GM19351 (cell line): ENCODE results near the gene RNF32.
A peak's percentile ranks its signal among the peaks of the same experiment; 100 is the strongest.
"Not testable (repeated sequence)": the region's sequence is repeated elsewhere in the genome, so short reads cannot be mapped to it uniquely, and the experiment has no call there.

Source experiments
- ATAC-seq: cut with Tn5 transposase; IDR thresholded peaks from one replicate; pipeline ENCODE4 v1.9.1; 2021; ENCODE audit warnings: mild to moderate bottlenecking, moderate library complexity; ENCODE audit not compliant: unreplicated experiment

RNF32 gene

DNA sequence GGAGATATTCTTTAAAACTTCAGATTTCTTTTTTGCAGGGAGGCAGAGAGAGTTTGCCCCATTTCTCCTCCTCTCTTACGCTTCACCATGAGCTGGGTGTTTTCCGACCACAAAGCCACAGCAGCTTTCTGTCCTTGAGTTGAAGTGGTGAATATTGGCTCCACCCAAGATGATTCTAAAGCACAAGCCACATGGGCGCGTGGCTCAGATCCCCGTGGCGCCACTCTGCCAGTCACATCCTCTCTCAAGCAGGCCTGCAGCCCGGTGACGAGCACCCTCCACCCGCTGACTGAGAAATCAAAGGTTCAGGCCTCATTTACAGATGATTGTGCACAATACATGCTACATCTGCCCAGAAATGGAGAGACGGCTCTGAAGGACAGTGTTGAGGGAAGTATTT is 27.6 kb upstream of the RNF32 start:
- peak; percentile 63 for ATAC-seq

DNA sequence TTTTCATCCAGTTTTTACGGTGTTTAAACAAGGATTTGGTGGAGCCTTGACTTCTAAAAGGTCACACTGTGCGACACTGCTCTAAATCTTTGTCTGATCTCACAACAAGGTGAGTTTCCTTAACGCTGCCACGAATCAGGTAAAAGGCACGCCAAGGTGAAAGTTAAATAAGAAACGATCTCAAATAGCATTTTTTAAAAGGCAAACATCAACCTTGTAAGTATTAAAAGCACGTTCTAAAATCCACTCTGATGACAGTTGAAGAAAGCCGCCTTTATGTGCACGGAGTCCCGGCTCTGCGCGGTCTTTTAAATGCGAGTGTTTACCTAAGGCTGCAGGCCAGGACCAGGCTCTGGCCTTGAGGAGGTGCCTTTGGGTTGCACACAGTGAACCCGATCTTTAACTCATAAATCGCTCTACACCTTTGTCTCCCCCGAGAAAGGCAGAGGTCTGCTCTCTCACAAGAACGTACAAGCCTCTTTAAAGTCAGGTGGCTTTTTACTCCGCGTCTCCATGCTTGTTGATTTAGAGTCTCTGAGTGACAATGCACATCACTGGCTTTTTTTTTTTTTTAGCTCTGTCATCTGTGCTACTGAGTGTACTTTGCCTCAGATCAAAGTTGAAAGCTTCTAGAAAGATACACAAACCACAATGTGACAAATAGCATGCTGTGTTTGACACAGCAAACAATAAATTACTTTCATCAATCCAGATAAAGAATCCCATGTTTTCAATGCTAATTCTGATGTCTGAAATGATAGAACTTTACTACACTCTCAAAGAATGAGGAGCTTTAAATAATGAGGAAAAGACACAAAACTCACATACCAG is 25.9 kb upstream of the RNF32 start:
- no peak for ATAC-seq

DNA sequence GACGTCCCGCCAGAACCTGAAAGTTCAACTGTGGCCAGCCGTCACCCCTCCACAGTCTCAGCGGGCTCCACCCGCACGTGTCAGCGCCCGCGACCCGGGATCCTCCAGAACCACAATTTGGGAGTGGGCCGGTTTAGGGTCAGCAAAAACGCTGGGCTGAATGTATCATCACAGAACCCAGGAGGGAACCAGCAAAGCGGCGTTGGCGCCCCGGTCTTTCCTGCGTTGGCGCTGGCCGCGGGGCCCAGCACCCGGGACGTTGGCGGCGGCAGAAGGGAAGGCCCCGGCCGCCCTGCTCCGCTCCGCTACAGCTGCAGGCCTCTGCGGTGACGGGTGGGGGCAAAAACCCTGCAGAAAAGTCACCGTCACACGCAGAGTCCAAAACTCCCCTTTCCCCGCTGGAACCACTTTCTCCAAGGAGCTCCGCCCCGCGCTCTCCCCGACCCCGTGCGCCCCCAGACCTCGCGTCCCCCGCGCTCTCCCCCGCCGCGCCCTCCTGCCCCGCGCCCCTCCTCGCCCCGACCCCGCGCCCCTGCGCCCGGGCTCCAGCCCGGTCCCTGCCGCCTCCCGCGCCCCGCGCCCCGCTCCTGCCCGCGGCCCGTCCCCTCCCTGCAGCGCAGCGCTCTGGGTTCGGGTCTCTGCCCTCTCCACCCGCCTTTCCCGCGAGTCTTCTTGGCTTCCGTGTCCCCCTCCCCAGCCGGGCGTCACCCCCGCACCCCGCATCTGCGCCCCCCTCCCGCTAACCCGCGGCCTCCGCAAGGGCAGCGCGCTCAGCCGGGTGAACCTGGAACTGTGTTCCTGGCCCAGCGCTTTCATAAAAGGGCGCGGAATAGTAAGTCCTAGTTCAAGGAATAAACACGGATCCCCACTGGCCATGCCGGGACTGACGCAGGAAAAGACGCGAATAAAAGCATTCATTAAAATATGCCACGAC is 24.0 kb upstream of the RNF32 start:
- no peak for ATAC-seq

DNA sequence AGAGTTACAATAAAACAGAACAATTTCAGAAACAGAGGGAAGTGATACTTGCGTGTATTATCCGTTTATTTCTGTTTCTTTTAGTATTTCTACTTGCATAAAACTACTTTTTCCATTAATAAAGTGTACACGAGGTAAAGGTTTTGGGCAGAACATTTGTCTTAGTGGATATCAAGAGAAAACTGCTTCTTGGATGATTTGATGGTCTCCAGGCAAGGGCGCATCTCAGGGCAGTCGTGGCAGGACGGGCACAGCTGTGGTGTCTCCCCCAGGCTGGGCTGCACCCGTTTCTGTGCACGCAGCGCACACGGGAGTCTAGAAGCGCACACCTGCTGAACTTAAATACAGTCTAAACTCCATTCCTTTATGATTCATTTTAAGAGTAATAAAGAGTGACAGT is 23.4 kb upstream of the RNF32 start:
- no peak for ATAC-seq

- no peak for ATAC-seq
Measured at GRCh38 chr7:156618078-156618779, 22.3 kb upstream of the RNF32 start.

DNA sequence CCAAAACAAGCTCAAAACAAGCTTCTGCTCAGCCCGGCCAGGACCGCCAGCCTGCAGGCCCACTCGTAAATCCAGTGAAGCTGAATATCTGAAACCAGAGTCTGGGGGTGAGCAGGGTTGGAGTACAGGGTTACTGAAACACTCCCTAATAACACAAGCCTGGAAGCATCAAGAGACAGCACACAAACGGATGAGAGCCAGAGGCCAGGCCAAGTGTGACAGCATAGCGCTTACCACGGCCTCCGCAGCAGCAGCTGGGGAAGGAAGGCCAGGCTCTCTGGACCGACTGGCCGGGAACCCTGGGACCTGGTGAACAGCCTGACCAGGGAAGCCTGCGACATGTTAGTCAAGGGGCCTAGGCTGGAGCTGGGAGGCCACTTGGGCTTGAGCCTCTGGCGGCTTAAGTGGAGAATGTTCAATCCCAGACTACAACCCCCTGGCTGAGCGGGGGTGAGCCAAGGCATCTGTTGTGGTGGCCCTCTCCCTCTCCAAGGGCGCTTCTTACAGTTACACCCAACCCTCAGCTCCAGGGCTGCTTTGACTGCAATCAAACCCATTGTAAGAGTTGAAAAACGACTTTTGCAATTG is 21.7 kb upstream of the RNF32 start:
- ATAC-seq, result no peak

GRCh38 chr7:156619488-156620290 is 20.9 kb upstream of the RNF32 start:
- ATAC-seq, result not testable (repeated sequence)

- no peak for ATAC-seq
Measured at GRCh38 chr7:156620291-156620675, 20.3 kb upstream of the RNF32 start.

DNA sequence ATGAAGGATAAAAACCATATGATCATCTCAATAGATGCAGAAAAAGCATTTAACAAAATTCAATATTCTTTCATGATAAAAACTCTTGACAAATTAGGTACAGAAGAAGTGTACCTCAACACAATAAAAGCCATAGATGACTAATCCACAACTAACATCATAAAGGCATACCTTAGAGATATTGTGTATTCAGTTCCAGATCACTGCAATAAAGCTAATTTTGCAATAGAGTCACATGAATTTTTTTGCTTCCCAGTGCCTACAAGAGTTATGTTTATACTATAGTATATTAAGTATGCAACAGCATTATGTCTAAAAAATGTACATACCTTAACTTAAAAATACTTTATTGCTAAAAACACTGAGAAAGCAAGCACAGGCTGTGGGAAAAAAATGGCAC is 18.9 kb upstream of the RNF32 start:
- no peak for ATAC-seq

DNA sequence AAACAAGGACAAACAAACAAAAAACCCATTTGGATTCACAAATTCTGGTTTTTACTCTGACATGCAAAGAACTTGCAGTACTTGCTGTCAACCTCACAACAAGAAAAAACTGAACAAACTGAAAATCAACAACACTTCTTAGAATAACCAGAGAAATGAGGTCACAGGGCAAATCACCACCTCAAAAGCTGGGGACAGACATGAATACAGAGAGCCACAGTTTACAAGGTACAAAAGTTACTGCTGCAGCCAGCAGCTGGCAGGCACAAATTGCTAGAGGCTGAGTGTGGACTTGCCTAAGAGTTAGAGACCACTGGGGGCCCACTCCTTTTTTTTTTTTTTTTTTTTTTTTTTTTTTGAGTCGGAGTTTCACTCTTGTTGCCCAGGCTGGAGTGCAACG is 15.0 kb upstream of the RNF32 start:
- ATAC-seq, result no peak

DNA sequence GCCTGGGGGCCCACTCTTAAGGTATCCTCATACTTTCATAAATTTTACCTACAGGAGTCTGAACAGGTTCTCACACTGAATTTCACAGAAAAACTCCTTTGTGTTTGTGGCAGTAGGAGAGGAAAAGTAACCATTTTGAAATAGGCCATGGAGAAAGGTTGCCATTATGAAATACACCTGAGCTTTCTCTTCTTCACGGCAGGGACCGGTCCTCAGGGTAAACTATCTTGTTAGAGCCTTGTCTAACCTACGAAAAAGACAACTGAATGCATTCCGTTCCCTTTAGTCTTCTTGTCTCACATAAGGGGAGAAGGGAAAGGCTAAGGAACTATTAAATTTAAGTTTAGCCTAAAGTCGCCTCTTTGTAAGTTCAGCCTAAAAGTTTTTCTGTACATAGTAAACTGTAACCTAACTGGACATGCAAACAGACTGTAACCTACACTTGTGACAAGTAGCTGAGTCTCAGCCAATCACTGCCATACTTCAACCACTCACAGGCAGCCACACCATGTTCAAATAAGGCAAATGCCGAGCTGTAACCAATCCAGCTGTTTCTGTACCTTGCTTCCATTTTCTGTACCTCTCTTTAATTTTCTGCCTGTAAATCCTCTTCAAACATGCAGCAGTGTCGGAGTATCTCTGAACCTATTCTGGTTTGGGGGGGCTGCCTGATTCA is 14.2 kb upstream of the RNF32 start:
- ATAC-seq, result no peak

DNA sequence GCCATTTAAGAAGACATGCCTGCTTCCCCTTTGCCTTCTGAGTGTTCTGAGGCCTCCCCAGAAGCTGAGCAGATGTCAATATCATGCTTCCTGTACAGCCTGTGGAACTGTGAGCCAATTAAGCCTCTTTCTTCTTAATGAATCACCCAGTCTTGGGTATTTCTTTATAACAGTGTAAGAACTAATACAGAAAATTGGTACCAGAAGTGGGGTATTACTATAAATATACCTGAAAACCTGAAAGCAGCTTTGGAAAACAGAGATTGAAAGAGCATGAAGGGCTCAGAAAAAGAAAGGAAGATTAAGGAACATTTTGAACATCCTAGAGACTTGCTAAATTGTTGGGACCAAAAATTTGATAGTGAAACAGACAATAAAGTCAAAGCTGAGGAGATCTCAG is 12.0 kb upstream of the RNF32 start:
- ATAC-seq, result no peak

- ATAC-seq, result no peak
Measured at GRCh38 chr7:156629873-156630272, 10.7 kb upstream of the RNF32 start.

- ATAC-seq, result no peak
Measured at GRCh38 chr7:156634117-156634516, 6.5 kb upstream of the RNF32 start.

DNA sequence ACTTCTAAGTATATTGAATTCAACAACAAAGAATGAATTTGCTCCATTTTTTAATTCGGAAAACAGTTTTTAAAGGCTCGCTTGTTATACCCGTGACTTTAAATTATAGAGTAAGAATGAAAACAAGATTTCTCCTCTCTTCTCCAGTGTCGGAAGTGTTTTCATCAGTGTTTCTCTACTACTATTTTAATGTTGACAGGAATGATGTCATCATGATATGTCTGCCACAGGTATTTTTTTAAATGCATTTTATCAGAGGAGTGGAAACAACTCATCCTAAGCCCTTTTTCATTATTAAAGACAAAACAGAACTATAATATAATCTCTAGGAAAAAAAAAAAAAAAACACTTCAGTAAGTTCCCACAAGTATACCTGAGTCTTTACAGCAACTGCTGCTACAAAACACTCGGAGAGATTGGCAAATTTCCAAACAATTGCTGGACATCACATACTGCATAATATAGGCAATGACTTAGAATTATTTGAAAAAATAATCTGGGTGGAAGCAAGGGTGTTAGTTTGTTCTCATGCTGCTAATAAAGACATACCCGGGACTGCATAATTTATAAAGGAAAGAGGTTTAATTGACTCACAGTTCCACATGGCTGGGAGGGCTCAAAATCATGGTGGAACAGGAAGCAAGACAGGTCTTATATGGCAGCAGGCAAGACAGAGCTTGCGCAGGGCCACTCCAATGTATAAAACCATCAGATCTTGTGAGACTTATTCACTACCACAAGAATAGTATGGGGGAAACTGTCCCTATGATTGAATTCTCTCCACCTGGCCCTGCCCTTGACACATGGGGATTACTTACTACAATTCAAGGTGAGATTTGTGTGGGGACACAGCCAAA is 4.8 kb upstream of the RNF32 start:
- no peak for ATAC-seq

- ATAC-seq, result not testable (repeated sequence)
Measured at GRCh38 chr7:156637093-156637492, 3.5 kb upstream of the RNF32 start.

GRCh38 chr7:156638443-156639077 is 2.0 kb upstream of the RNF32 start:
- ATAC-seq, result no peak
